ENCODE measurements around the gene RNF217.
"Not testable (repeated sequence)": the region's sequence is repeated elsewhere in the genome, so short reads cannot be mapped to it uniquely, and the experiment has no call there.

Gene RNF217

DNA sequence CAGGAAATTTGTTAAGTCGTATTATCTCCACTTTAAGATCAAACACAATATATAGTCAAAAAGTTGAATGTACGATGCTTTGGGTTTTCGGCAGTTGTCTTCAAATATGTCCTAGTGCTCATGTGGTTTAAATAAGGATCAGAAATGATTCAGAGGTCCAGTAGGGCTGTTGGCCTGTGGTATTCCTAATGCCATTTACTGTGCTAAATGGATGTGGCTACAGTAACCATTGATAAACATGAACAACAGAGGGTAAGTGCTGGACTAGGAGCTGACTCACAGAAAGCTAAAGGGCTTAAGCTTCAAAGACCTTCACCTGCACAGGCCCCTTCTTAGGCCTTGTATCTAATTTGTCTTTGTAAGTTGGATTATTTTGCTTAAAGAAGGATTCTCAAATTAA, 110.8 kb downstream of the RNF217 start:
- Histone ChIP-seq H3K4me1 (ENCODE audit: control insufficient read depth in 1 of 2, insufficient read depth in 2 of 2, low read length in 2 of 2) (no peaks in the 10 kb centered on the region), H3K18ac (ENCODE audit: low read length) (no peak overlapping the region), H2BK120ac (ENCODE audit: insufficient read depth, low read length, poor library complexity) (no peak overlapping the region), H2AFZ (ENCODE audit: insufficient read depth, low read length, poor library complexity) (no peak overlapping the region), H3K79me1 (ENCODE audit: low read length) (no peaks in the 10 kb centered on the region), H3K9me3 (ENCODE audit: insufficient read depth, low read depth, low read length) (no peaks in the 10 kb centered on the region), H3K14ac (ENCODE audit: low read length) (no peak overlapping the region), H3K4ac (ENCODE audit: low read depth, low read length) (no peak overlapping the region), H2AK5ac (ENCODE audit: low read length) (no peak overlapping the region), H3K4me2 (ENCODE audit: low read length) (no peak overlapping the region), H3K27me3 (ENCODE audit: insufficient read depth, low read length) (no peaks in the 10 kb centered on the region), H3K27ac (ENCODE audit: low read depth, low read length) (no peak overlapping the region), H3K9ac (ENCODE audit: low read length) (no peak overlapping the region), H3K4me3 (ENCODE audit: low read depth, low read length) (no peak overlapping the region), H4K12ac (ENCODE audit: low read depth, low read length) (no peak overlapping the region), H2BK5ac (ENCODE audit: low read depth, low read length, poor library complexity) (no peak overlapping the region), H4K91ac (ENCODE audit: low read depth, low read length) (no peak overlapping the region), H3K23ac (ENCODE audit: low read length) (no peak overlapping the region), H3K79me2 (ENCODE audit: control insufficient read depth, insufficient read depth, low read length, poor library complexity) (no peaks in the 10 kb centered on the region), H2BK12ac (ENCODE audit: low read length) (no peak overlapping the region), H3K36me3 (ENCODE audit: control insufficient read depth in 1 of 2, insufficient read depth in 2 of 2, low read length in 2 of 2) (peaks cover 0 to 2% of the 10 kb centered on the region in 2 experiments), H4K8ac (ENCODE audit: low read depth, low read length) (no peak overlapping the region)
- no CpG with 5 or more reads among the region's 3 CpGs for WGBS (ENCODE audit: extremely low coverage, insufficient coverage, insufficient read length)
- no peak for DNase-seq

- Histone ChIP-seq H3K27ac (ENCODE audit: low read depth, low read length) (no peak overlapping the region), H2BK120ac (ENCODE audit: insufficient read depth, low read length, poor library complexity) (no peak overlapping the region), H3K79me2 (ENCODE audit: control insufficient read depth, insufficient read depth, low read length, poor library complexity) (no peaks in the 10 kb centered on the region), H3K18ac (ENCODE audit: low read length) (no peak overlapping the region), H4K91ac (ENCODE audit: low read depth, low read length) (no peak overlapping the region), H2AK5ac (ENCODE audit: low read length) (no peak overlapping the region), H3K9me3 (ENCODE audit: insufficient read depth, low read depth, low read length) (no peaks in the 10 kb centered on the region), H2AFZ (ENCODE audit: insufficient read depth, low read length, poor library complexity) (no peak overlapping the region), H3K27me3 (ENCODE audit: insufficient read depth, low read length) (no peaks in the 10 kb centered on the region), H2BK5ac (ENCODE audit: low read depth, low read length, poor library complexity) (no peak overlapping the region), H3K14ac (ENCODE audit: low read length) (no peak overlapping the region), H2BK12ac (ENCODE audit: low read length) (no peak overlapping the region), H3K4me2 (ENCODE audit: low read length) (no peak overlapping the region), H3K36me3 (ENCODE audit: control insufficient read depth in 1 of 2, insufficient read depth in 2 of 2, low read length in 2 of 2) (peaks cover 0 to 6% of the 10 kb centered on the region in 2 experiments), H3K4me1 (ENCODE audit: control insufficient read depth in 1 of 2, insufficient read depth in 2 of 2, low read length in 2 of 2) (peaks cover 0 to 6% of the 10 kb centered on the region in 2 experiments), H4K8ac (ENCODE audit: low read depth, low read length) (no peak overlapping the region), H3K9ac (ENCODE audit: low read length) (no peak overlapping the region), H3K23ac (ENCODE audit: low read length) (no peak overlapping the region), H3K4me3 (ENCODE audit: low read depth, low read length) (no peak overlapping the region), H3K4ac (ENCODE audit: low read depth, low read length) (no peak overlapping the region), H3K79me1 (ENCODE audit: low read length) (peaks cover 1% of the 10 kb centered on the region), H4K12ac (ENCODE audit: low read depth, low read length) (no peak overlapping the region)
- peak in 1 of 2 donors; percentile 14 for DNase-seq
- WGBS (ENCODE audit: extremely low coverage, insufficient coverage, insufficient read length), result no CpG with 5 or more reads among the region's 3 CpGs
These were observed 111.9 kb downstream of the RNF217 start for GRCh38 chr6:125074120-125074519.

DNA sequence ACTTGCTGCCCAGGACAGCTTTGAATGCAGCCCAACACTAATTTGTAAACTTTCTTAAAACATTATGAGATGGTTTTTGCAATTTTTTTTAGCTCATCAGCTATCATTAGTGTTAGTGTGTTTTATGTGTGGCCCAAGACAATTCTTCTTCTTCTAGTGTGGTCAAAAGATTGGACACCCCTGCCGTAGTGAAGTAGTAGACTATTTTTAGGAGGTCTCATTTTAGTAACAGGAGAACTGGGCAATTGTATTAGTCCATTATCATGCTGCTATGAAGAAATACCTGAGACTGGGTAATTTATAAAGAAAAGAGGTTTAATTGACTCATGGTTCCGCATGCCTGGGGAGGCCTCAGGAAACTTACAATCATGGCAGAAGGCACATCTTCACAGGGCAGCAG, 112.8 kb downstream of the RNF217 start:
- H3K27me3 ChIP-seq (ENCODE audit: insufficient read depth, low read length); H3K4me3 ChIP-seq (ENCODE audit: low read depth, low read length); H2BK12ac ChIP-seq (ENCODE audit: low read length); H3K4me1 ChIP-seq (ENCODE audit: control insufficient read depth in 1 of 2, insufficient read depth in 2 of 2, low read length in 2 of 2); H3K18ac ChIP-seq (ENCODE audit: low read length); H2BK5ac ChIP-seq (ENCODE audit: low read depth, low read length, poor library complexity); H3K27ac ChIP-seq (ENCODE audit: low read depth, low read length); H3K4me2 ChIP-seq (ENCODE audit: low read length); H2AK5ac ChIP-seq (ENCODE audit: low read length); H3K9me3 ChIP-seq (ENCODE audit: insufficient read depth, low read depth, low read length); H3K36me3 ChIP-seq (ENCODE audit: control insufficient read depth in 1 of 2, insufficient read depth in 2 of 2, low read length in 2 of 2); H4K8ac ChIP-seq (ENCODE audit: low read depth, low read length); H3K79me1 ChIP-seq (ENCODE audit: low read length); H3K23ac ChIP-seq (ENCODE audit: low read length); DNase-seq; H3K79me2 ChIP-seq (ENCODE audit: control insufficient read depth, insufficient read depth, low read length, poor library complexity); H2AFZ ChIP-seq (ENCODE audit: insufficient read depth, low read length, poor library complexity); H3K14ac ChIP-seq (ENCODE audit: low read length); H3K9ac ChIP-seq (ENCODE audit: low read length); H4K12ac ChIP-seq (ENCODE audit: low read depth, low read length); H3K4ac ChIP-seq (ENCODE audit: low read depth, low read length); H2BK120ac ChIP-seq (ENCODE audit: insufficient read depth, low read length, poor library complexity); H4K91ac ChIP-seq (ENCODE audit: low read depth, low read length): not testable (repeated sequence)
- WGBS (ENCODE audit: extremely low coverage, insufficient coverage, insufficient read length), result no CpG with 5 or more reads among the region's 2 CpGs

DNA sequence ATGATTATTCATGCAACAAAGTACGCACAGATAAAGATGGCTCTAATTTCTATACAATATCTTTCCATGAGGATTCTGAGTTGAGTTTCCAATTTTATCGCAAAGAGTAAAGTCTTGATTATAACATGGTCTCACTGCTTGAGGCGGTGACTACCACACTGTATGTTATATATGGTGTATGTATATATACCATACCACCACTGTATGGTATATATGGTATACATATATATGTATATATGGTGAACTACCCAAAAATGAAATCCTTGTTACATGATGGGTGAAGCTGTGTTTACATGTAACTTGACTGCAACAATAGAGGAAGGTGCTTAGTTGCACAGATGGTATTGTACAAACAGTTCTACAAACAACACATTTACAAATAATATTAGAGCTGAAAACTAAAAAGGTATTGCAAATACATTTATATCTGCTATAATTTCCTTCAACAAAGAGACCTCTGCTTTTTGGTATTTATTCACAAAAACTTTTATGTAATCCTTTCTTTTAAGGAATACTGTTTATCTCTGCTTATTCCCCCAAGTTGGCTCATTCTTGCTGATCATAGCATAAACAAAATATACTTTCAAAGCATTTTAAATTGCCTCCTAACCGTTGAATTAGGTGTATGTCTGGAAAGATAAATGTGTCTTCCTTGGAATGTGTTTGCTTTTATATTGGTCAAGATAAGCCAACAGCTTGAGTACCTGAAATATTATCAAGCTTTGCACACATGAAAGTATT, 113.7 kb downstream of the RNF217 start:
- H3K27me3 ChIP-seq (ENCODE audit: insufficient read depth, low read length), result no peaks in the 10 kb centered on the region

More for the DNA sequence above, 113.7 kb downstream of the RNF217 start:
- H3K23ac ChIP-seq (ENCODE audit: low read length), result no peak overlapping the region
- H3K4me1 ChIP-seq (ENCODE audit: control insufficient read depth in 1 of 2, insufficient read depth in 2 of 2, low read length in 2 of 2), result peaks cover 0 to 6% of the 10 kb centered on the region in 2 experiments
- no peak overlapping the region for H3K4ac ChIP-seq (ENCODE audit: low read depth, low read length)
- H3K9ac ChIP-seq (ENCODE audit: low read length), result no peak overlapping the region
- H3K79me2 ChIP-seq (ENCODE audit: control insufficient read depth, insufficient read depth, low read length, poor library complexity), result no peaks in the 10 kb centered on the region
- H4K91ac ChIP-seq (ENCODE audit: low read depth, low read length), result no peak overlapping the region
- H2AK5ac ChIP-seq (ENCODE audit: low read length), result no peak overlapping the region
- H2BK12ac ChIP-seq (ENCODE audit: low read length), result no peak overlapping the region
- H2BK120ac ChIP-seq (ENCODE audit: insufficient read depth, low read length, poor library complexity), result no peak overlapping the region
- no peak for DNase-seq
- whole genome bisulfite sequencing (ENCODE audit: extremely low coverage, insufficient coverage, insufficient read length), result no CpG with 5 or more reads among the region's 4 CpGs
- no peak overlapping the region for H3K4me2 ChIP-seq (ENCODE audit: low read length)
- no peak overlapping the region for H3K27ac ChIP-seq (ENCODE audit: low read depth, low read length)
- H2BK5ac ChIP-seq (ENCODE audit: low read depth, low read length, poor library complexity), result no peak overlapping the region
- no peak overlapping the region for H2AFZ ChIP-seq (ENCODE audit: insufficient read depth, low read length, poor library complexity)
- no peaks in the 10 kb centered on the region for H3K9me3 ChIP-seq (ENCODE audit: insufficient read depth, low read depth, low read length)
- H3K36me3 ChIP-seq (ENCODE audit: control insufficient read depth in 1 of 2, insufficient read depth in 2 of 2, low read length in 2 of 2), result peaks cover 0 to 6% of the 10 kb centered on the region in 2 experiments
- H4K12ac ChIP-seq (ENCODE audit: low read depth, low read length), result no peak overlapping the region
- no peak overlapping the region for H3K18ac ChIP-seq (ENCODE audit: low read length)
- H3K14ac ChIP-seq (ENCODE audit: low read length), result no peak overlapping the region
- no peak overlapping the region for H4K8ac ChIP-seq (ENCODE audit: low read depth, low read length)
- H3K4me3 ChIP-seq (ENCODE audit: low read depth, low read length), result no peak overlapping the region
- peaks cover 1% of the 10 kb centered on the region for H3K79me1 ChIP-seq (ENCODE audit: low read length)
